Measurements from ENCODE around the gene KLHL2. TPM values are rescaled to one million over a fixed set of nuclear protein-coding genes. Genes with fewer than 3 reads are reported as not detected.

Gene KLHL2
- total RNA-seq, 1 donor from 2014 or later: 8.4 TPM

GRCh38 chr4:165360985-165361670, 153.8 kb downstream of the KLHL2 start:
- H3K27me3 ChIP-seq (ENCODE audit: low read depth): peaks cover 10% of the 10 kb centered on the region
- H3K9me3 ChIP-seq (replicated peaks): no peaks in the 10 kb centered on the region
- no peak overlapping the region for H3K4me3 ChIP-seq
- no peaks in the 10 kb centered on the region for H3K36me3 ChIP-seq
- TF ChIP-seq CTCF (IDR thresholded peaks at IDR 0.05; ENCODE audit: borderline replicate concordance): no peak
- no peak overlapping the region for H3K27ac ChIP-seq (replicated peaks)
- no peak for DNase-seq
- intact Hi-C loops (cut with micrococcal nuclease): no loop called here
- no peaks in the 10 kb centered on the region for H3K4me1 ChIP-seq

- TF ChIP-seq CTCF (IDR thresholded peaks at IDR 0.05; ENCODE audit: borderline replicate concordance): no peak
These were observed 154.4 kb downstream of the KLHL2 start for GRCh38 chr4:165361810-165362209.

GRCh38 chr4:165364452-165365080, 157.2 kb downstream of the KLHL2 start:
- no peaks in the 10 kb centered on the region for H3K9me3 ChIP-seq (replicated peaks)

More at GRCh38 chr4:165361810-165362209, 154.4 kb downstream of the KLHL2 start:
- Histone ChIP-seq H3K4me1 (no peaks in the 10 kb centered on the region), H3K27ac (replicated peaks) (no peak overlapping the region), H3K36me3 (no peaks in the 10 kb centered on the region), H3K27me3 (ENCODE audit: low read depth) (peaks cover 10% of the 10 kb centered on the region), H3K4me3 (no peak overlapping the region), H3K9me3 (replicated peaks) (no peaks in the 10 kb centered on the region)
- intact Hi-C loops (cut with micrococcal nuclease): no loop called here
- no peak for DNase-seq

GRCh38 chr4:165367040-165367439, 159.7 kb downstream of the KLHL2 start:
- TF ChIP-seq CTCF (IDR thresholded peaks at IDR 0.05; ENCODE audit: borderline replicate concordance): no peak
- intact Hi-C loops (cut with micrococcal nuclease): no loop called here
- H3K27ac ChIP-seq (replicated peaks): no peak overlapping the region

More at GRCh38 chr4:165364452-165365080, 157.2 kb downstream of the KLHL2 start:
- Histone ChIP-seq H3K4me1 (no peaks in the 10 kb centered on the region), H3K27ac (replicated peaks) (no peak overlapping the region), H3K4me3 (no peak overlapping the region), H3K27me3 (ENCODE audit: low read depth) (no peaks in the 10 kb centered on the region), H3K36me3 (no peaks in the 10 kb centered on the region)
- DNase-seq: no peak
- intact Hi-C loops (cut with micrococcal nuclease): no loop called here
- TF ChIP-seq CTCF (IDR thresholded peaks at IDR 0.05; ENCODE audit: borderline replicate concordance): no peak

GRCh38 chr4:165368114-165368513, 160.8 kb downstream of the KLHL2 start:
- no peak overlapping the region for H3K27ac ChIP-seq (replicated peaks)
- H3K4me3 ChIP-seq: no peak overlapping the region
- no peak for DNase-seq
- intact Hi-C loops (cut with micrococcal nuclease): no loop called here
- H3K4me1 ChIP-seq: no peaks in the 10 kb centered on the region
- H3K36me3 ChIP-seq: no peaks in the 10 kb centered on the region
- H3K9me3 ChIP-seq (replicated peaks): no peaks in the 10 kb centered on the region
- no peaks in the 10 kb centered on the region for H3K27me3 ChIP-seq (ENCODE audit: low read depth)
- no peak for TF ChIP-seq CTCF (IDR thresholded peaks at IDR 0.05; ENCODE audit: borderline replicate concordance)

More at GRCh38 chr4:165367040-165367439, 159.7 kb downstream of the KLHL2 start:
- Histone ChIP-seq H3K4me3 (no peak overlapping the region), H3K9me3 (replicated peaks) (no peaks in the 10 kb centered on the region), H3K4me1 (no peaks in the 10 kb centered on the region), H3K36me3 (no peaks in the 10 kb centered on the region), H3K27me3 (ENCODE audit: low read depth) (no peaks in the 10 kb centered on the region)
- DNase-seq: no peak

All from left ventricle myocardium inferior (tissue), 1 donor.